HG03558 (cell line): ENCODE measurements around the gene EML6.

Experiments
- ATAC-seq: cut with Tn5 transposase; IDR thresholded peaks from one replicate; pipeline ENCODE4 v1.9.1; 2021; ENCODE audit warnings: moderate number of reproducible peaks; ENCODE audit not compliant: unreplicated experiment; ENCODE audit errors: extremely low read depth

The EML6 gene

GRCh38 chr2:54750040-54750439, 26.6 kb downstream of the EML6 start:
- no peak for ATAC-seq

GRCh38 chr2:54752439-54752838, 29.0 kb downstream of the EML6 start:
- ATAC-seq = no peak

GRCh38 chr2:54755641-54756326, 32.3 kb downstream of the EML6 start:
- no peak for ATAC-seq

GRCh38 chr2:54757500-54757899, 34.0 kb downstream of the EML6 start:
- ATAC-seq = no peak

- ATAC-seq = no peak
These were observed 35.5 kb downstream of the EML6 start for GRCh38 chr2:54758951-54759350.

- no peak for ATAC-seq
These were observed 36.8 kb downstream of the EML6 start for GRCh38 chr2:54760310-54760709.

- ATAC-seq = no peak
These were observed 40.3 kb downstream of the EML6 start for GRCh38 chr2:54763636-54764291.

- ATAC-seq = no peak
These were observed 44.5 kb downstream of the EML6 start for GRCh38 chr2:54767921-54768320.

GRCh38 chr2:54768772-54769428, 45.4 kb downstream of the EML6 start:
- ATAC-seq = no peak

- ATAC-seq = no peak
These were observed 46.7 kb downstream of the EML6 start for GRCh38 chr2:54770211-54770610.

- ATAC-seq = no peak
These were observed 47.2 kb downstream of the EML6 start for GRCh38 chr2:54770676-54771075.

- ATAC-seq = no peak
These were observed 47.9 kb downstream of the EML6 start for GRCh38 chr2:54771166-54771885.

- ATAC-seq = no peak
These were observed 48.6 kb downstream of the EML6 start for GRCh38 chr2:54772110-54772509.

GRCh38 chr2:54772531-54772930, 49.1 kb downstream of the EML6 start:
- ATAC-seq = no peak

GRCh38 chr2:54773233-54773632, 49.8 kb downstream of the EML6 start:
- ATAC-seq = no peak

- ATAC-seq = no peak
These were observed 50.4 kb downstream of the EML6 start for GRCh38 chr2:54773838-54774237.

- ATAC-seq = no peak
These were observed 52.2 kb downstream of the EML6 start for GRCh38 chr2:54775710-54776109.

- ATAC-seq = no peak
These were observed 53.0 kb downstream of the EML6 start for GRCh38 chr2:54776494-54776893.

GRCh38 chr2:54783349-54783748, 59.9 kb downstream of the EML6 start:
- ATAC-seq = no peak

GRCh38 chr2:54787270-54787669, 63.8 kb downstream of the EML6 start:
- no peak for ATAC-seq
